NOMO-1 treated with DMSO at 0.1 percent for 48 hours (cell line): ENCODE data around the gene PLEKHH1.
"Not testable (repeated sequence)": the region's sequence is repeated elsewhere in the genome, so short reads cannot be mapped to it uniquely, and the experiment has no call there.

ENCODE experiments used
- DNase-seq: peaks from one replicate; lab custom pipeline; 2025; ENCODE audit not compliant: unreplicated experiment; lab: John Stamatoyannopoulos, UW

The PLEKHH1 gene

DNA sequence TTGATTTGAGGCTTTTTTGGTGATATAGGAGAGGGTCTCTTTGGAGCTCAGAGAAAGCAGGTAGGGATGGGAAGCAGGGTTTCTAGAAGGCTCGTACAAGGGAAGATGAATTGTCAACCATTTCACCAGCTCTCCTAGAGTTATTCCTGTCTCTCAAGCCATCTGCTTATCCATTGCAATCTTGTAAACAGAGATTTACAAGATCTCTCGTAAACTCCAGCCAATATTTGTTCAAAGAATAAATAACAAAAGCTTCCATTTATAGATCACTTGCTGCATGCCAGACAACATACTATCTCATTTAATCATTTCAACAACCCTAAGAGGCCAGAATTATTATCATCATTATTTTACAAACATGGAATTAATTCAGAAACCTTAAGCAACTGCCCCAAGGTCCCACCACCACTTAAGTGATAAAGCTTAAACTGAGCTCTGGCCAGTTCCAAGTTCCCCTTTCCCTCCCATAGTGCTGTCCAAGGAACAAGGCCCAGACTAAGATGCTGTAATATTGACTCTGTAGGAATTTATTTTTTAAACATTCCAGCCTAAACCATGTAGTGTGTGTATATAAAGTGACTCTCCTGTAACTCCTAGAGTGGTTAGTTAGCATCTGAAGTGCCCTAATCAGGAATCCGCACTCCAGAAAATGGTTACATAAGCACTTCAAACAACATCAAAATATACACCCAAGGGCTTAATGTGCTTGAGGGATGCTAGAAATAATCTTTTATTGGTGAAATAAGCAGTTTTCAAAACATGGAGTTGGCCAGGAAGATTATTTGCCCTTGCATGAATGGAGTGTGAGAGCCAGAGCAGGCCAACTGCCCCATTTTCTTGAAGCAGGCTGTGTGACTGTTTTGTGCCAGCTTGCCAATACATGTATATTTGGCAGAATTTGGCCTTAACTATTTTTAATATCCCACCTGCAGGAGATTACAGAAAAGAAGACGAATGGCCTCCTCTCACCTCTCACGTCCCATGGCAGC, 2.8 kb upstream of the PLEKHH1 start:
- no peak for DNase-seq

DNA sequence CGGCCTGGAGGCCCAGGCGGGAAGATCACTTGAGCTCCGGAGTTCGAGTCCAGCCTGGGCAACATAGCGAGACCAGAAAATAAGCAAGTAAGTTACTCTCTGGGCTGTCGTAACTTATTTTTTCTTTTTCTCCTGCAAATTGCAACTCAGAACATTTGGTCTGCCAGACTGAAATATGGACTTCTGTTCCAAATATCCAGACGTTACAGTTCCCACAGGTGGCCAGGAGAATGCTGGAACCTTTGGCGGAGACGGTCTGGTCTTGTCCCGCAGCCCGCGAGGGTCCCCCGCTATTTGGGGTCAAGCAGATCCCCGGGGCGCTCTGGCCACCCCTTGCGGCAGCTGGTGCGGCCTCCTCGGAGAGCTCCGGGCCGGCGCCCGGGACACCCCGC, 488 bp upstream of the PLEKHH1 start:
- no peak for DNase-seq

- DNase-seq: no peak
Observed at GRCh38 chr14:67533754-67534085, 630 bp downstream of the PLEKHH1 start.

DNA sequence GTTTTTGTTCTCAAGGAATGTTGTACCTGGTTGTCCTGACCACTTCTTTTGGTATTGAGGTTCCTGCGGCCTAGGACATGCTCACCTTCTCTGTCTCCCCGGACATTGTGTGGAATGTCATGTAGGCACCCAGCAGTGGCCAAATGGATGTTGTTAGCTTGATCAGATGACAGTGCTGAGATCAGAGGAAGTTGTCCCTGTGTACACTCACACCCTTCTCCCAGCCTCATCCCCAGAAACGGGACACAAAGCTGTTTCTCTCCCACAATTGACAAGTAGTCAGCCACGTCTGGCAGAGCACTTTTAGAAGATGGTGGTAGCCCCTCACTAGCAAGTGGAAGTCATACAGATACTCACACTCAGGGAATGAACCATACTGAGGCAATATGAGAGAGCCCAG, 3.0 kb downstream of the PLEKHH1 start:
- DNase-seq: no peak

- DNase-seq: no peak
Observed at GRCh38 chr14:67537736-67538135, 4.6 kb downstream of the PLEKHH1 start.

- DNase-seq: no peak
Observed at GRCh38 chr14:67538501-67538900, 5.4 kb downstream of the PLEKHH1 start.

DNA sequence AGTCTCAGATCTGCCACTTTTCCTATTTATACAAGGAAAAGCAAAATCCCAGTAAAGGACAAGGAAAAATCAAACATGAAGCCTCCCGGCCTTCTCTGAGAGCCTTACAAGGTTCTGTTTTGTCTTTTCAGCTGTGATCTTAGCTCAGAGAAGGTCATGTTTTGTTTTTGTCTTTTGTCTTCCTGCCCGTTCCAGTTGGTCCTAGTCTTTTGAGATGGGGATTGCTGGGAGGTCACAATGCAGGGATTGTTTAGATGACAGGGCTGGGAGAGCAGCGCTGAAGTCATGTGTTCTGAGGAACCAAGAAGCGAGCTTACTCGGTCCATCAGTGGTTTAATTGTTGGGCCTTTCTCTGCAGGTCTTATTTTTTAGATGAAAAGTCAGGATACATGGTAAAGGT, 6.0 kb downstream of the PLEKHH1 start:
- DNase-seq: no peak

GRCh38 chr14:67541448-67542387, 8.6 kb downstream of the PLEKHH1 start:
- DNase-seq: no peak

DNA sequence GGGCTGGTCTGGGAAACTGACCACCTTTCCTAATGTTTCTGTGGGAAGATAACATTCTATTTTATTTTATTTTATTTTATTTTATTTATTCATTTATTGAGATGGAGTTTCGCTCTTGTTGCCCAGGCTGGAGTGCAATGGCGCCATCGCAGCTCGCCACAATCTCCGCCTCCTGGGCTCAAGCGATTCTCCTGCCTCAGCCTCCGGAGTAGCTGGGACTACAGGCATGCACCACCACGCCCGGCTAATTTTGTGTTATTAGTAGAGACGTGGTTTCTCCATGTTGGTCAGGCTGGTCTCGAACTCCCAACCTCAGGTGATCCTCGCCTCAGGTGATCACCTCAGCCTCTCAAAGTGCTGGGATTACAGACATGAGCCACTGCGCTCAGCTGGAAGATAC, 9.5 kb downstream of the PLEKHH1 start:
- DNase-seq: not testable (repeated sequence)

DNA sequence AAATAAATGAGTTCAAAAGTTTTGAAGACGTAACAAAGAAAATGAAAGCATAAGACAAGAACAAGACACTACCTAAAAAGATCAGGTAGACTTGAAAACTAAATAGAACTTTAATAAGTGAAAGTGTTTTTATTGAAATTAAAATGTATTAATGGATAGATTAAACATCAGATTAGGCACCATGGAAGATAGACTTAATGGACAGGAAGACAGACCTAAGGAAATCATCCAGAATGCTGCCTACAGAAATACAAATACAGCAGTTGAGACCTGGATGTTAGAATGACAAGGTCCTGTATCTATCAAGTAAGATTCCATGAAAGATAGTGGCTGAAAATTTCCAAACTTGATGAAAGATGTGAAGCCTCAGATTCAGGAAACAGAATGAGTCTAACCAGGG, 11.5 kb downstream of the PLEKHH1 start:
- no peak for DNase-seq

DNA sequence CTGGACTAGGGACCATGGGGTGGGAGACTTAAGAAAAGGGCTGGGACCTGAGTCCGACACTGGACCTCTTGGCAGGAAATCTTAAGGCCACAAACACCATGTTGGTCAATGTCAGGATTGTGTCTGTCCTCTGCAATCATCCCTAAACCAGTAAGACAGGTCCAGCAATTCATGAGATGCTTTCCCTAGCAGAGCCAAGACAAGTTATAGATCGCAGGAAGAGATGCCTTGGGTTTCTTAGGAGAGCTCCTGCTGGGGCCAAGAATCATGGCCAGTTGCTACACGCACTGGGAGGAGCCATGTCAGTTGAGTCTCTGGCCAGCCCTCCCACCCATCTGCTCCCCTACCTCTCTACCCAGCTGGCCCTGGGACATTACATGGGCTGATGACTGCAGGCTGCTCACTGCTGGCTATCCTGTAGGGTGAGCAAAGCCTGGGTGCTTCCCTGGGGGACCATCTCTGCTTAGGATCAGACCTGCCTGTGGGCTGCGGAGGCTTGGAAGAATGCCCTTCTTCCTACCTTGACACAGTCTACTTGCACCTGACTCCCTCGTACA, 14.2 kb downstream of the PLEKHH1 start:
- no peak for DNase-seq

GRCh38 chr14:67549734-67550133, 16.6 kb downstream of the PLEKHH1 start:
- no peak for DNase-seq

DNA sequence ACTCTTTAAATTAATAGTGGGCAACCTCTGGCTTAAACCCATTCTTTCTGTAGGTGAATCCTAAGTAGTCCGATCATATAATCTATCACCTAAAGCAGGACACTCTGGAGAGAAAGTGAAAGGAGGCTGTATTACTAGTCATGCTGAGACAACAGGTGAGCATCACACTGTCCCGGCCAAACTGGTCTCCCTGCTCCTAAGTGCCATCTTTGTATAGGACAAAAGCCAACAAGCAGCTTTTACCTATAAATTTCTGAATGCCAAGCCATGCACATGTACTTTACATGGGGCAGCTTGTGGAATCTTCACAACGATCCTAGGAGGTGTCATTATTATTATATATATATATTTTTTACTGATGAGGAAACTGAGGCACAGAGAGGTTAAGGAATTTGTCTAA, 18.0 kb downstream of the PLEKHH1 start:
- DNase-seq: no peak

GRCh38 chr14:67551940-67552339, 18.9 kb downstream of the PLEKHH1 start:
- no peak for DNase-seq

DNA sequence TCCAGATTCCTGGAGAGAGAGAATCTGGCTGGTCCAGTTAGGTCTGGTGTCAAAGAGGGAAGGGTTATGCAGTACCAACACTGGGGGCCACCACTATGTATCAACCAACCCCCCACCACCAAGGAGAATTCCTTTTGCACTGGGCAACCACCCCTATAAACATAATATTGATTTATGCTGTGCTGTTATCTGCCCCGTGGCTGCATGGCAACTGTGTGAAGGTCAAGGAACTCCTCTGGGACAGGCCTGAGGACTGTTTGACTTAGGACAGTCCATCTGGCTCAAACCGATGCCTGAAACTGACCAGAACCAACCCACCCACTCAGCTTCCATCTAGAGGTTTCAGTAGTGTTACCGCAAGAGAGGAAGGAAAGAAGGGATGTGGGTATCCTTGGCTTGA, 20.5 kb downstream of the PLEKHH1 start:
- DNase-seq: no peak

DNA sequence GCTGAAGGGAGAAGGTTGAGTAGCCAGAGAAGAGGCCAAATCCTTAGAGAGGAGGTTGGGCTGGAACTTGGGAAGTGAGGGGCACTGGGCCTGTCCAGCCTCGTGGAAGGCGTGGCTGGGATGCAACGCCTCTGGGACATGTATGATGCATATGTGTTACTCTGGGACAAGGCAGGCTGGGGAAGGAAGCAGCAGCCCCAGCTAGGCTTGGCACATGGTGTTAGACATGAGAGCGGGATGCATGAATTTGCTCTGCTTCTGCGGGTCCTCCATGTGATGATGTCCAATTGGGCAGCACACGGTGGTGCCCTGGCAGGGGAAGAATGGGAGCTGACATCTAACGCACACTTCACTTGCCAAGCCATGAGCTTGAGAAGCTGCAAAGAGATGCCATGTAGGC, 21.3 kb downstream of the PLEKHH1 start:
- no peak for DNase-seq

GRCh38 chr14:67555518-67556090, 22.5 kb downstream of the PLEKHH1 start:
- DNase-seq: no peak

- no peak for DNase-seq
Observed at GRCh38 chr14:67556671-67557070, 23.6 kb downstream of the PLEKHH1 start.

DNA sequence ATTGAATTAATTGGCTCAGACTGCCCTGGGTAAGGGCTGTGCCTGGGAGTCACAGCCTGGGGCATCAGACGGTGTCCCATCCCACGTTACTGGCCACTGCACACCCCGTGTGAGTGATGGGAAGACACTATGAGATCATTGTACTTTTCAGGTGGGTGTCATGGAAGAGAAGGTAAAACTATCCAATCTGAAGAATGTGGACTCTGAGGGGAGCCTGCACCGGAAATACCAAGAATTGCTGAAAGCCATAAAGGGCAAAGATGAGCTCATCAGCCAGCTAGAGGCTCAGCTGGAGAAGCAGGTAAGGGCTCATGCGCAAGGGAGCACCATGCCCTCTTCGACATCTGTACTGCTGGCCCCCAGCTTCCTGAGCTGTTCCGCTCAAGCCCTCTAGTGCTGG, 24.0 kb downstream of the PLEKHH1 start:
- no peak for DNase-seq

DNA sequence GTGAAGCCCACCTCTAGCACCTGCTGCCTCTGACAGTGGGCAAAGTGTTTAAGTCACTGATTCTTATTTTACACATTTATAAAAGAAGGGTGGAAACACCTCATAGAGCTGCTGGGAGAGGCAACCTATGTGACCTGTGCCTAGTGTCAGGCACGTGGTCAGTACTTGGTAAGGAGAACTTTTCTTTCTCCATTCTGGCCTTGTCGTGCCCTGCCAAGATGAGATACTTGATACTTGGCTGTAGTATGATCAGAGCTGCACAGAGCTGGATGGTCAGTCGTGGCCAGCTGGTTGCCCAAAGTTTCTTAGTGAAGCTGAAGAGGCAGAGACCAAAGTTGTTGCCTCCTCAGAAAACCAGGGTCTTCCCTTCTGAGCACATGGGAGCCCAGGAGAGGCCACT, 24.6 kb downstream of the PLEKHH1 start:
- no peak for DNase-seq

DNA sequence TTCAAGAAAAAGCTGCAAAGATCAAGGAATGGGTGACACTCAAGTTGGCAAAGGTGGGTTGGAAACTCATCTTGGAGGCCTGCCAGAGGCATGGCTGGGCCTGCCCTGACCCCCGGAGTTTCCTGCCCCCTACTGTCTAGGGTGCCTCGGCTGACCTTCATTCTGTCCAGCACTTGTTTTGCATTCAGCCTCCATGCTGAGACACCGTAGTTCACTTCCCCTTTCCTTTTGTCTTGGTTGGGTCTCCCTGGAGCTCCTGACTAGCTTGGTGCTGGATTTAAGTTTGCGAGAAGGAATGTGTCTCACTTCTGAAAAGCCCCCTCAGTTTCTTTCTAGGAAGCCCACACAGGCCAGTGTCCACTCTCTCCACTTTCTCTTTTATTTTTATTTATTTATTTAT, 26.5 kb downstream of the PLEKHH1 start:
- peak; percentile 36 for DNase-seq
